ENCODE data around the gene CDC37.

GRCh38 chr19:10343495-10343894 lies 59.8 kb downstream of the CDC37 start:
- TF ChIP-seq CTCF (IDR thresholded peaks at IDR 0.05) (no peak), POLR2A (IDR thresholded peaks at IDR 0.05) (no peak), POLR2AphosphoS5 (IDR thresholded peaks at IDR 0.05) (no peak), EP300 (IDR thresholded peaks at IDR 0.05) (no peak)

All from sigmoid colon (tissue), 4 donors.